HG02798 (cell line): ENCODE data around the gene HOXA11.
A peak's percentile ranks its signal among the peaks of the same experiment; 100 is the strongest.

ENCODE experiments used
- ATAC-seq: cut with Tn5 transposase; IDR thresholded peaks from one replicate; pipeline ENCODE4 v1.9.1; 2021; ENCODE audit warnings: mild to moderate bottlenecking; ENCODE audit not compliant: unreplicated experiment, poor library complexity

Gene HOXA11

GRCh38 chr7:27185013-27185853 lies at the start of gene HOXA11:
Gene HOXA11, minus strand, starts transcription at chr7:27185232. Its CDS starts 88 bp downstream, at chr7:27185144.
- no peak for ATAC-seq

- ATAC-seq, result no peak
These were observed 44.4 kb upstream of the HOXA11 start for GRCh38 chr7:27229448-27229847.

- no peak for ATAC-seq
These were observed 40.2 kb upstream of the HOXA11 start for GRCh38 chr7:27224983-27225934.

GRCh38 chr7:27223941-27224575 lies 39.0 kb upstream of the HOXA11 start:
- ATAC-seq, result no peak

GRCh38 chr7:27221201-27221797 lies 36.3 kb upstream of the HOXA11 start:
- ATAC-seq, result peak; percentile 61

GRCh38 chr7:27220440-27220955 lies 35.5 kb upstream of the HOXA11 start:
- no peak for ATAC-seq

GRCh38 chr7:27219821-27220220 lies 34.8 kb upstream of the HOXA11 start:
- ATAC-seq, result no peak

- ATAC-seq, result no peak
These were observed 32.9 kb upstream of the HOXA11 start for GRCh38 chr7:27217951-27218350.

GRCh38 chr7:27215356-27215755 lies 30.3 kb upstream of the HOXA11 start:
- ATAC-seq, result no peak

- no peak for ATAC-seq
These were observed 29.4 kb upstream of the HOXA11 start for GRCh38 chr7:27214239-27214950.

- ATAC-seq, result no peak
These were observed 28.6 kb upstream of the HOXA11 start for GRCh38 chr7:27213433-27214238.

- ATAC-seq, result no peak
These were observed 27.7 kb upstream of the HOXA11 start for GRCh38 chr7:27212497-27213432.

- no peak for ATAC-seq
These were observed 26.8 kb upstream of the HOXA11 start for GRCh38 chr7:27211764-27212204.

GRCh38 chr7:27211084-27211446 lies 26.0 kb upstream of the HOXA11 start:
- no peak for ATAC-seq

GRCh38 chr7:27210441-27211083 lies 25.5 kb upstream of the HOXA11 start:
- peak; percentile 67 for ATAC-seq

- ATAC-seq, result no peak
These were observed 25.0 kb upstream of the HOXA11 start for GRCh38 chr7:27209933-27210440.

- ATAC-seq, result no peak
These were observed 24.0 kb upstream of the HOXA11 start for GRCh38 chr7:27208998-27209397.
